Kidney glomerular epithelial cell (primary cell): ENCODE results near the gene GARRE1.
"Not testable (repeated sequence)": the region's sequence is repeated elsewhere in the genome, so short reads cannot be mapped to it uniquely, and the experiment has no call there.

Source experiments
- DNase-seq: peaks from one replicate; lab custom pipeline; 2025; lab: John Stamatoyannopoulos, UW

GARRE1 gene

DNA sequence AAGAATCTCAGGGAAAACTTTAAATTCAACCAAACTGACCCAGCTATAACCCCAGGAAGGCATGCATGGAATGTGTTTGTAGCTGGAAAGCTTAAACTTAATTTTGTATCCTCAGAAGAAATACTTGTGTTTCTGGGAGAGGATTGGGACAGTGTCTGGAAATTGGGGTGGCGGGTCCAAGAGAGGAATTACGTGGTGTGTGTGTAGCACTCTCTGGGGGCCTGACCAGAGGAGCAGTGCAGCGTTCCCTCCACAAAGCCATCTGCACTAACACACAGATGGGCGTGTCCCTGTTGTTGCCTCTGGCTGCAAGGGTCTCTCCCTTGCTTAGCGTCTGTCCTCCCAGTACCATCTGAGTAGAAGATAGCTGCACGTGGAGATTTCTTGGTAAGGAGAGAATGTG is 6.4 kb downstream of the GARRE1 start:
- DNase-seq = peak; percentile 14

DNA sequence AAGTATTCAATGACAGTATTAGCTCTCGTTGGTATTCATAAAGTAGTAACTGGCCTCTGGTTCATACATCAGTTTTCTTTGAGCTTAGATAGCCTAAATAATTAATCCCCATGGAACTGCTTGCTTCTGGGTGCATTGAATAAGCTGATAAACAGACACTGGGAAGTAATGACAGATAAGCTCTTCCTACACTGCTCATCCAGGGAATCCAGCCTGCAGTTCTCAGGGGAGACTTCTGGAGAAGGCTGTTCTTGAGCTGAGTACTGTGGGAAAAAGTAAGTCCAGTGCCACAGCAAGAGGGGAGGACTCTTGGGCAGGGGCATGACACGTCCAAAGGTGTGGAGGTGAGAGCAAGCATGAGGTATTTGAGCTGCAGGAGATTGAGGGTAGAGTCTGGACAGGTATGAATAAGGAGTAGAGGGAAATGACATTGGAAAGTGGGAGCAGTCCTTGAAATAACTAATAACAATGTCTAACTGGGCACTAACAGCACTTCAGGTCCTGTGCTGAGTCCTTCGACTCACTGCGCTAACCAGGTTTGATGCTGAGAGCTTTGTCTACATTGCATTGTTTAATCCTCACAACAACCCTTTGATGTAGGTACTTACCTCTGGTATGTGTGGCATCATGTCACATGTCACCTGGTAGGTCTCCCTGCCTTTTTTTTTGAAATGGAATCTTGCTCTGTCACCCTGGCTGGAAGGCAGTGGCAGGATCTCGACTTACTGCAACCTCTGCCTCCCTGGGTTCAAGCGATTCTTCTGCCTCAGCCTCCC is 7.2 kb downstream of the GARRE1 start:
- DNase-seq = no peak

- DNase-seq = no peak
Measured at GRCh38 chr19:34263745-34264237, 9.4 kb downstream of the GARRE1 start.

- no peak for DNase-seq
Measured at GRCh38 chr19:34265221-34265650, 10.9 kb downstream of the GARRE1 start.

- no peak for DNase-seq
Measured at GRCh38 chr19:34269081-34269480, 14.7 kb downstream of the GARRE1 start.

DNA sequence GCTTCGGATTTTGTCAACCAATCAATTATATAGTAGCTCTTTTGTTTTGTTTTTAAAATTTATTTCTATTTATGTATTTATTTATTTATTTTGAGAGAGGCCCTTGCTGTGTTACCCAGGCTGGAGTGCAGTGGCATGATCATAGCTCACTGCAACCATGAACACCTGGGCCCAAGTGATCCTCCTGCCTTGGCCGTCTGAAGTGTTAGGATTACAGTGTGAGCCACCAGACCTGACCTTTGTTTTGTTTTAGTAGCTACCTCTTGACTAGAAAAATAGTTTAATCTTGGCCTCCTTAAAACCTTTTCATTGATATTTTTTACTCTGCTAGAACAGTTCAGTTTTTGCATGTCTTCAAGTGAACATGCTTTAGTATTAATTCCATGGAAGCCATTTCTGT is 15.1 kb downstream of the GARRE1 start:
- no peak for DNase-seq

DNA sequence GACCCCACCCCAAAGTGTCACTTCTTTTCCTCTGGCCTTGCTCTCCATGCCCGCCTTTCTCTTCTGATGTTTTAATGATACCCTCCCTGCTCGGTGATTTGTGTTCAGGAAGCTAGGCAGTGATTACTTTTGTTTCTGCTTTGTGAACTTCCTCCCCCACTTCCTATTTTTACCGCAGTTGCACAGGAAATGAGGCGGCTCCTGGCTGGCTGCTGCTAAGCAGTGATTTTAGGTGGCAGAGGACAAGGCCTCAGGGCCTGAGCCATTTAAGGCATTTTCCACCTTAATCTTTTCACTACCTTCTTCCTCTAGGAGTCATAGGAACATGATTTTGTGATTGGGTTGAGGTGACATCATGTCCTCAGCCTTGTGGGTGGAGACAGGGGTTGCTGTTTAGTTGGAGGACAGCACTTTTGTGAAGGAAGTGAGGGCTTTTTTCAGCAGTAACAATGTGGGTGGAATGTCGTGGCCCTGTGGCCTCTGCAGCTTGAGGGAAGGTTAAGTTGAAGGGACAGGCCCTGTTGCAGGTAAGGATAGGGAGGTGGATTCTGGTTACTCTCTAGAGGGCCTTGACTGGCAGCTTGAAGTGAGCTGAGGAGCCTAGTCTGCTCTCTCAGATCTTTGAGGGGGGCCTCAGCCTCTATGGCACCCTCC is 15.7 kb downstream of the GARRE1 start:
- peak; percentile 84 for DNase-seq

- no peak for DNase-seq
Measured at GRCh38 chr19:34273121-34273520, 18.8 kb downstream of the GARRE1 start.

- no peak for DNase-seq
Measured at GRCh38 chr19:34274284-34274826, 20.0 kb downstream of the GARRE1 start.

- peak; percentile 29 for DNase-seq
Measured at GRCh38 chr19:34274827-34275625, 20.7 kb downstream of the GARRE1 start.

- DNase-seq = no peak
Measured at GRCh38 chr19:34275705-34276104, 21.4 kb downstream of the GARRE1 start.

DNA sequence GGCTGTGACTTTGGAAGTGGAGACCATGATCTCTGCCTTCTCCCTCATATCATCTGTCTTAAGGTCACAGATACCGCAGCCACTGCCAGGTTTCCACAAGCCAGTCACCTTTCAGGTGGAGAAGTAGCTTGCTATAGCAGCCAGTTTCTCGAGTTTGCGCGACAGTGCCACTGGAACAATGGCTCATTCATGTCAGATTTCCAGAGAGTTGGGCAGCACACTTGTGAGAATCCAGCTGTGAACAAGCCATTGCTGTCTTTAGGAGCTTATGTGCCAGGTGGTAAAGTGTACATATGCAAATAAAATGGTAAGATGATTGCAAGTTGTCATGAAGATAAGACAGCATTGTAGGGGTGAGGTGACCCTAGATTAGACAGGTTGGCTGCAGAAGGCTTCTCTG is 22.3 kb downstream of the GARRE1 start:
- no peak for DNase-seq

DNA sequence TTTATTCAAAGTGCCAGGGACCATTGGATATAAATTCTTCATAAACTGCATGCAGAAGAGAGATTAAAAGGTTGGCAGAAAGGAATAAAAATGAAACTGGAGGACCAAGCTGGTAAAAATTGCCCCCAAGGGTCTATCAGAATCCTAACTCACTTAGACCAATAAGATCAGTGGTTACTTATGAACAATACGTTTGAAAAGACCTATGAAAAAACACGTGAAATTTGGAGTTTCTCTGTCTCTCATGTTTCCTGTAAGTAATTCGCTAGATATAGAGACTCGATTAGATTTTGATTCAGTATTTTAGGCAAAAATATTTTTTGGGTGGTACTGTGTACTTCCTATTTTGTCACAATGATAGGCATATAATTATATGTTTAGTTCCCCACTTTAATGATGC is 22.9 kb downstream of the GARRE1 start:
- DNase-seq = no peak

DNA sequence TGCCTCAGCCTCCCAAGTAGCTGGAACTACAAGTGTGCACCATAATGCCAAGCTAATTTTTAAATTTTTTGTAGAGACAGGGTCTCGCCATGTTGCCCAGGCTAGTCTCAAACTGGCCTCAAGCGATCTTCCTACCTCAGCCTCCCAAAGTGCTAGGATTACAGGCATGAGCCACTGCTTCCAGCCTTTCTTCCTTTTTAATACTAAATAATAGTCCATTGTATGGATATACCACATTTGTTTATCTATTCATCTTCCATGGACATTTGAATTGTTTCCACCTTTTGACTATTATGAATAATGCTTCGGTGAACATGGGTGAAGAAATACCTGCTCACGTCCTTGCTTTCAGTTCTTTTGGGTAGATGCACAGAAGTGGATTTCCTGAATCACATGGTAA is 24.4 kb downstream of the GARRE1 start:
- DNase-seq = no peak

- not testable (repeated sequence) for DNase-seq
Measured at GRCh38 chr19:34281444-34281843, 27.1 kb downstream of the GARRE1 start.

- no peak for DNase-seq
Measured at GRCh38 chr19:34282611-34283519, 28.5 kb downstream of the GARRE1 start.

- DNase-seq = no peak
Measured at GRCh38 chr19:34284505-34284904, 30.2 kb downstream of the GARRE1 start.

GRCh38 chr19:34287662-34288140 is 33.3 kb downstream of the GARRE1 start:
- no peak for DNase-seq

GRCh38 chr19:34288381-34288780 is 34.0 kb downstream of the GARRE1 start:
- DNase-seq = no peak

DNA sequence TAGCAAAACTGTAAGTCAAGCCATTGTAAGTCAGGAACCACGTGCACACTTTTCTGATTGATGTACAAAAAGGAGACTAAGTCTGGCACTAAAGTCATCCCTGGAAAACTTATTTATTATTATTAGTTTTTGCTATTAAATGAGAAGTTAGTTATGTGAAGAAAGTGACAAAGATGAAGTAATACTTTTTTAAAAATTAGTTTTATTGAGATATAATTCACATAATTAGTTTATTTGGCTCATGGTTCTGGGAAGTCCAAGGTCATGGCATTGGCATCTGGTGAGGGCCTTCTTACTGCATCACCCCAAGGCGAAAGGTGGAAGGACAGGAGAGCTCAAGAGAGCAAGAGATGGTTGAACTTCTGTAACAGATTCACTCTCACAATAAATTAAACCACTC is 36.9 kb downstream of the GARRE1 start:
- no peak for DNase-seq

DNA sequence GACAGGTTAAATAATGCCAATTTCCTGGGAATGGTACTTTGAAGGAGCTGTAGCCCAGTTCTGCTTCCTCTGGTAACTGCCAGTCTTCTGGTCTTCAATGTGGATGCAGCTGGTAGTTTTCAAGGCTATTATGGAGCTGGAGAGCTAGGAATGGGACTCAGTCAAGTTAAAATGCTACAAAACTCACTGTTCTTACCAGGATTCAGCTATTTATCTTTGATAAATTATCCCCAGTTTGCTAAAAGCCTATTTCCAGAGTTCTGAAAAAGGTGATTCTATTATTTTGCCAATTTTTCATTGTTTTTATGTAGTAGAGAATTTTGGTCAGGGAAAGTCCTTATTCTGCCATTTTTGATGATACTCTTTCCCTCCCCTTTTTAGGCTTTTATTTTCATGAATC is 40.7 kb downstream of the GARRE1 start:
- DNase-seq = no peak
